Measurements from ENCODE around the gene SLC26A2.

DNA sequence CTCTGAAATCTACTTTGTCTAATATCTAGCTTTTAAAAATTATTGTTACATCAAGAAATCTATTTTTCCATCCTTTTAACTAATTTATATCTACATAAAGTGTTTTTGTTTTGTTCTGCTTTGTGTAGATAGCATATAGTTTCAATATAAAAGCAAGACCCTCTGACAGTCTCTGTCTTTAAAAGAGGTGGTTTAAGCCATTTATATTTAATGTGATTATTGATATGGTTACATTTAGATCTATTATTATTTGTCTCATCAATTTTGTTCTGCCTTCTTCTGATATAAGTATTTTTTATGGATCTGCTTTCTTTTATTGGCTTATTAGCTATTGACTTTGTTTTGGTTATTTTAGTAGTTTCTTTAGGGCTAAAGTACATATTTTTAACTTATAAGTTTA is 56.0 kb downstream of the SLC26A2 start:
- TF ChIP-seq, protein P1, sequence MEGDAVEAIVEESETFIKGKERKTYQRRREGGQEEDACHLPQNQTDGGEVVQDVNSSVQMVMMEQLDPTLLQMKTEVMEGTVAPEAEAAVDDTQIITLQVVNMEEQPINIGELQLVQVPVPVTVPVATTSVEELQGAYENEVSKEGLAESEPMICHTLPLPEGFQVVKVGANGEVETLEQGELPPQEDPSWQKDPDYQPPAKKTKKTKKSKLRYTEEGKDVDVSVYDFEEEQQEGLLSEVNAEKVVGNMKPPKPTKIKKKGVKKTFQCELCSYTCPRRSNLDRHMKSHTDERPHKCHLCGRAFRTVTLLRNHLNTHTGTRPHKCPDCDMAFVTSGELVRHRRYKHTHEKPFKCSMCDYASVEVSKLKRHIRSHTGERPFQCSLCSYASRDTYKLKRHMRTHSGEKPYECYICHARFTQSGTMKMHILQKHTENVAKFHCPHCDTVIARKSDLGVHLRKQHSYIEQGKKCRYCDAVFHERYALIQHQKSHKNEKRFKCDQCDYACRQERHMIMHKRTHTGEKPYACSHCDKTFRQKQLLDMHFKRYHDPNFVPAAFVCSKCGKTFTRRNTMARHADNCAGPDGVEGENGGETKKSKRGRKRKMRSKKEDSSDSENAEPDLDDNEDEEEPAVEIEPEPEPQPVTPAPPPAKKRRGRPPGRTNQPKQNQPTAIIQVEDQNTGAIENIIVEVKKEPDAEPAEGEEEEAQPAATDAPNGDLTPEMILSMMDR (IDR thresholded peaks at IDR 0.05 in 4 of 5, conservative IDR thresholded peaks at IDR 0.05 in 1 of 5) = no peak
- no peak for TF ChIP-seq POLR2A (IDR thresholded peaks at IDR 0.05)
